ENCODE measurements around the gene THAP7. TPM values are rescaled to one million over a fixed set of nuclear protein-coding genes. Genes with fewer than 3 reads are reported as not detected.

The THAP7 gene
- total RNA-seq, 1 experiment from 2014 or later = 24.6 TPM

GRCh38 chr22:20957683-20958431 lies 44.1 kb downstream of the THAP7 start:
- no peak overlapping the region for H2AK5ac ChIP-seq (ENCODE audit: insufficient read length, low read length)
- H3K23me2 ChIP-seq (ENCODE audit: insufficient read length, low read depth, low read length, poor library complexity, severe bottlenecking) = peaks cover 4% of the 10 kb centered on the region
- H4K20me1 ChIP-seq (ENCODE audit: control insufficient read depth, insufficient read depth, insufficient read length) = no peaks in the 10 kb centered on the region
- H3K79me2 ChIP-seq (ENCODE audit: insufficient read depth, low read length) = no peaks in the 10 kb centered on the region
- peak overlapping the region; percentile 8 for H3K9ac ChIP-seq (ENCODE audit: extremely low read depth, insufficient read length, low read length)
- H3K18ac ChIP-seq (ENCODE audit: insufficient read length, low read depth, low read length) = no peak overlapping the region
- Mint-ChIP-seq H3K4me1 (peaks cover 9 to 13% of the 10 kb centered on the region in 2 experiments), H3K36me3 (ENCODE audit: insufficient read depth in 1 of 3, low read depth in 3 of 3) (peaks cover under 1 to 16% (median 14%) of the 10 kb centered on the region in 3 experiments; a peak in 6 of 7 replicates), H3K27ac (no peak overlapping the region), H3K4me3 (peak overlapping the region; percentile 71 to 86), H3K27me3 (ENCODE audit: low read depth) (peaks cover 33% of the 10 kb centered on the region), H3K9me3 (no peaks in the 10 kb centered on the region)
- no peak overlapping the region for H4K5ac ChIP-seq (ENCODE audit: insufficient read length, low read depth, low read length)
- TF ChIP-seq, protein P1, sequence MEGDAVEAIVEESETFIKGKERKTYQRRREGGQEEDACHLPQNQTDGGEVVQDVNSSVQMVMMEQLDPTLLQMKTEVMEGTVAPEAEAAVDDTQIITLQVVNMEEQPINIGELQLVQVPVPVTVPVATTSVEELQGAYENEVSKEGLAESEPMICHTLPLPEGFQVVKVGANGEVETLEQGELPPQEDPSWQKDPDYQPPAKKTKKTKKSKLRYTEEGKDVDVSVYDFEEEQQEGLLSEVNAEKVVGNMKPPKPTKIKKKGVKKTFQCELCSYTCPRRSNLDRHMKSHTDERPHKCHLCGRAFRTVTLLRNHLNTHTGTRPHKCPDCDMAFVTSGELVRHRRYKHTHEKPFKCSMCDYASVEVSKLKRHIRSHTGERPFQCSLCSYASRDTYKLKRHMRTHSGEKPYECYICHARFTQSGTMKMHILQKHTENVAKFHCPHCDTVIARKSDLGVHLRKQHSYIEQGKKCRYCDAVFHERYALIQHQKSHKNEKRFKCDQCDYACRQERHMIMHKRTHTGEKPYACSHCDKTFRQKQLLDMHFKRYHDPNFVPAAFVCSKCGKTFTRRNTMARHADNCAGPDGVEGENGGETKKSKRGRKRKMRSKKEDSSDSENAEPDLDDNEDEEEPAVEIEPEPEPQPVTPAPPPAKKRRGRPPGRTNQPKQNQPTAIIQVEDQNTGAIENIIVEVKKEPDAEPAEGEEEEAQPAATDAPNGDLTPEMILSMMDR (conservative IDR thresholded peaks at IDR 0.05) = no peak
- no peak overlapping the region for H2BK12ac ChIP-seq (ENCODE audit: insufficient read length, low read depth, low read length)
- no peak overlapping the region for H2BK15ac ChIP-seq (ENCODE audit: low read depth, low read length)
- DNase-seq = peak; percentile 69
- no peak overlapping the region for H3K14ac ChIP-seq (ENCODE audit: insufficient read depth, low read length)
- no peak overlapping the region for H3T11ph ChIP-seq (ENCODE audit: low read length)
- H4K8ac ChIP-seq (replicated peaks; ENCODE audit: insufficient read length, low read depth, low read length) = no peak overlapping the region
- peak overlapping the region; percentile 23 for H3K4me2 ChIP-seq (ENCODE audit: insufficient read depth, insufficient read length, low read length)
- no peak overlapping the region for H3K27ac ChIP-seq (ENCODE audit: insufficient read length, low read depth, low read length)
- H3K9me3 ChIP-seq (ENCODE audit: control insufficient read depth, low read depth, low read length) = no peaks in the 10 kb centered on the region
- H3K79me1 ChIP-seq (ENCODE audit: insufficient read depth, low read depth, low read length, poor library complexity, severe bottlenecking) = no peaks in the 10 kb centered on the region
- H2BK5ac ChIP-seq (ENCODE audit: insufficient read length, low read length) = no peak overlapping the region
- no peak overlapping the region for H2BK120ac ChIP-seq (ENCODE audit: low read depth, low read length, poor library complexity, severe bottlenecking)
- H3K4me1 ChIP-seq (ENCODE audit: insufficient read depth, low read length) = no peaks in the 10 kb centered on the region
- no peak overlapping the region for H3K4ac ChIP-seq (ENCODE audit: low read depth, low read length)
- H4K91ac ChIP-seq (ENCODE audit: insufficient read length, low read depth, low read length) = no peak overlapping the region
- H2BK20ac ChIP-seq (ENCODE audit: low read depth, low read length, poor library complexity, severe bottlenecking) = no peak overlapping the region
- H2AFZ ChIP-seq (ENCODE audit: low read length) = no peak overlapping the region
- no peak overlapping the region for H3K56ac ChIP-seq (ENCODE audit: insufficient read length, low read depth, low read length)
- H3K27me3 ChIP-seq (ENCODE audit: insufficient read depth, low read length) = no peaks in the 10 kb centered on the region; the same call in 1 of the 2 replicates
- no CpG with 5 or more reads among the region's 32 CpGs for WGBS (ENCODE audit: extremely low coverage, insufficient read length, low lambda C conversion rate)
- no peak overlapping the region for H3K23ac ChIP-seq (ENCODE audit: insufficient read length, low read depth, low read length)

All from H9 (cell line).